ENCODE data around the gene NDUFS4.
A peak's percentile ranks its signal among the peaks of the same experiment; 100 is the strongest.
"Not testable (repeated sequence)": the region's sequence is repeated elsewhere in the genome, so short reads cannot be mapped to it uniquely, and the experiment has no call there.

The NDUFS4 gene

DNA sequence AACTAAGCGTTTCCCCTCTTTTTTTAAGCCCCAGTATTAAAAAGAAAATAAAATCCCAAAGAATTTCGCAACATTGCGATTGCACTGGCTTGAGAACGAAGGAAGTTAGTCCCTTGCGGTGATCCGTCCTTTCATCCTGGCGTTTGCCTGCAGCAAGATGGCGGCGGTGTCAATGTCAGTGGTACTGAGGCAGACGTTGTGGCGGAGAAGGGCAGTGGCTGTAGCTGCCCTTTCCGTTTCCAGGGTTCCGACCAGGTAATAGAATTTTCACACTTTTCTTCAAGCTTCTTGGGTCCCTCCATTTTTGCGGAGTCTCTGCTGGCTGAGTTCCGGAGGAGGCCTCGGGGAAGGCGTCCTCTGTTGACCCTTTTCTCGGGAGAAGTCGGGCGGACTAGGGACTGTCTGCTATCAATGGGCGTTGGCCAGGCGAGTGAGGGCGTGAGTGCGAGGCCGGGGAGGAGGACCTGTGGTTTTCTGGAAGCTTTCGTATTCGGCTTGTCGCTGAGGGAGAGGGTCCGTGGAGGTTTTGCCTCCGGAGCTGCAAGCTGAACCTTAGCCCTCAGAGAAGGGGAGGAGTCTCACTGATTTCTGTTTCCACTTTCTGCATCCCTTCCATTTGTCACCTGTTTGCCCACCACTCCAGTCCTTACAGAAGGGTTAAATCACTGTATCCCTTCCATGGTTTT is at the start of gene NDUFS4:
Gene NDUFS4, plus strand, starts transcription at position 134 of the 686 bp plus-strand sequence. Its CDS starts 24 bp downstream, at position 158.
- peak; percentile 61 for DNase-seq (ENCODE audit: low read depth)

DNA sequence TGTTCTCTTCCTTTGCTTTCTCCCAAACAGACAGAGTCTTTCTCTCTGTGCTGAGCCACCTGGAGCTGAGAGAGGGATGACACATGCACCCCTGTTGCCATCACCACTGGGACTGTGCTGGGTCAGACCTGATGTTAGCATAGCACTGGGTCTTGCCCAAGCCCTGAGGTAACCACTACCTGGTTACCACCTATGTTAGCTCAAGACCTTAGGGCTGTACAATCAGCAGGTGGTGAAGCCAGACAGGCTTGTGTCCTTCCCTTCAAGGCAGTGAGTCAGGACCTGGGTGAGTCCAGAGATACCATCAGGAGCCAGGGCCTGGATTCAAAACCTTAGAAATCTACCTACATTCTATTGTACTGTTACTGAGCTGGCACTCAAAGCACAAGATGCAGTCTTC is 47.9 kb upstream of the NDUFS4 start:
- DNase-seq (ENCODE audit: low read depth): no peak

DNA sequence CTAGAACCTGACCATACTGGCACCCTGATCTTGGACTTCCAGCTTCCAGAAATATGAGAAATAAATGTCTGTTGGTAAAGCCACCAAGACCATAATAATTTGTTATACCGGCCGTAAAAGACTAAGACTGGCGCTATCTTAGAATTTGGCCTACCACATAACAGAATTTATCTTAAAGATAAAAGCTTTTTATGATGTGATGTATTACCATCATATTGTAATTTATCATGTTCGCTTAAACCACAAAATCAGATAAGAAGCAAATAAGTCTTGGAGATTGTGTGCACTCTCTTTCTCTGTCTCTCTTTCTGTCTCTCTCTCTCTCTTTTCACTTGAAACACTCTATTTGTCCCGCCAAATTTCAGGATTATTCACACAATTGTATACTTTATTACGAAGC is 44.5 kb upstream of the NDUFS4 start:
- DNase-seq (ENCODE audit: low read depth): no peak

DNA sequence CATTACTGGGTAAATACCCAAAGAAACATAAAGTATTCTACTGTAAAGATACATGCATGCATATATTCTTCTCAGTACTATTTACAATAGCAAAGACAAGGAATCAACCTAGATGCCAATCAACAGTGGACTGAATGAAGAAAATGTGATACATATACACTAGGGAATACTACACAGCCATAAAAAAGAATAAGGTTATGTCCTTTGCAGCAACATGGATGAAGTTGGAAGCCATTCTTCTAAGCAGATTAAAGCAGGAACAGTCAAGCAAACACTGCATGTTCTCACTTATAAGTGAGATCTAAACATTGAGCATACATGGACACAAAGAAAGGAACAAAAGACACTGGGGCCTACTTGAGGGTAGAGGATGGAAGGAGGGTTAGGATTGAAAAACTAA is 39.6 kb upstream of the NDUFS4 start:
- DNase-seq (ENCODE audit: low read depth): no peak

DNA sequence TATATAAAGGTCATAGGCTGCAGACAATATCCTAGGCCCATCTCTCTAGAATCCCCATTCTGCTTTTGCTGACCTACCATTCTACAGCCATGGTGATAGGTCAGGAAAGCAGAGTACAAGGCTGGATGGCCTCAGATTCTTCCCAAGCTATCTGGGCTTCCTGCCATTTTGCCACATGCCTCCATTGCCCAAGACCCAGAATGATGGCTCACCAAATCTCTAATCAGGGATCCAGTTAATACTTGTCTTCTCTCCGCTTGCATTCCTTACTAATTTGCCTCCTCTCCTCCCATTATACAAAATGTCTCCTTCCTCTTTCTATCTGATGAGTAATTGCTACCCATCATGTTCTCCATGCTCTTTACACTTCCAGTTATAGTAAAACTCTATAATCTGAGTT is 22.7 kb upstream of the NDUFS4 start:
- DNase-seq (ENCODE audit: low read depth): no peak

- DNase-seq (ENCODE audit: low read depth): not testable (repeated sequence)
Observed at GRCh38 chr5:53540739-53541138, 19.7 kb upstream of the NDUFS4 start.

DNA sequence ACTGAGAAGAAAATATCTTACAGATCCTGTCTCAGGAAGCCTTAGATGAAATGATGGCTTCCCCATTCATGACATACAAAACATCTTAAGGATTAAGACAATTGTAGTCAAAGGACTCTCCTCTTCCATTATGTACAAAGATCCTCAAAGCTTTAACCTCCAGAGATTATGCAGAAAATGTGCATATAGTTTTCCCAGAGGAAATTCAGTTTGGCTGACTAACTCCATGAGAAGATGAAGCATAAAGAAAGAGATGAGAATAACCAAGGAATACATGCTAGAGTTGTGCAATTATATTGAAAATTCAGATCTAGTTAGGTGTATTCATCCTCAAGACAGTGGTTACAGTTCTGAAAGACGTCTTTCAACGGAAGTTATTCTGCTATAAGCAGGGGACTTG is 18.6 kb upstream of the NDUFS4 start:
- no peak for DNase-seq (ENCODE audit: low read depth)

GRCh38 chr5:53542926-53543325 is 17.5 kb upstream of the NDUFS4 start:
- DNase-seq (ENCODE audit: low read depth): no peak

DNA sequence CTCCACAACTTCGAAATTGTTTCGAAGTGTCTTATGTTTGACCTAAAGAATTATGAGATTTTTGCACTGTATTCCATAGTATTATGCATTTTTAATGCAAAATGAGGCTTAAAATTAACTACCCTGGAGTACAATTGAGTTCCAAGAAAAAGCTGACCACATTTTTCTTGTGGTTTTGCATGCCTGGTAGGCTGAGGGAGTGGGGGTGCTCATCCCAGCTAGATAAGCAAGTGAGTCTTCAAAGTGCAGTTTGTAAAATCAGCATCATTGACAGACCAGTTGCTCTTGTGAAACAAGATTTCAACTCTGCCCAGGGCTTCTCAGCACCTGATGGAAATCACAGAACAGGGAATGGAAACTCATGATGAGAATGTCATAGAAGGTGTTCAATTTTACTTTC is 17.0 kb upstream of the NDUFS4 start:
- no peak for DNase-seq (ENCODE audit: low read depth)

GRCh38 chr5:53545744-53546143 is 14.7 kb upstream of the NDUFS4 start:
- no peak for DNase-seq (ENCODE audit: low read depth)

DNA sequence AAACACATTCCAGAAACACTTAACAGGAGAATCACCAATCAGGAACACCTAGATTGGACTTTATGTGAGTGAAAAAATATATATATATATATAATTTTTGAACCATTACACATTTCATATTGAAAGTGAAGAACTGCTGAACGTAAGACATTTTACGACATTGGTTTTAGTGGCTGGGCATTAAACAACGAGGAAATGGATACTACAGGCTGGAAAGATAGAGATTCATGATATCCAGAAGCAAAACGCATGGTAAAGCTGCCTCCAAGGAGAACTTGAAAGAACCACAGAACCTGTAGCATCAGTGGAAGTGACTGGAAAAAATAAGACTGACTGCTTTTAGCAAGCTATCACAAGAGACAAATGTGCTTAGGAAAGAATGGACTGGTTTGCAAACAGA is 13.2 kb upstream of the NDUFS4 start:
- no peak for DNase-seq (ENCODE audit: low read depth)

DNA sequence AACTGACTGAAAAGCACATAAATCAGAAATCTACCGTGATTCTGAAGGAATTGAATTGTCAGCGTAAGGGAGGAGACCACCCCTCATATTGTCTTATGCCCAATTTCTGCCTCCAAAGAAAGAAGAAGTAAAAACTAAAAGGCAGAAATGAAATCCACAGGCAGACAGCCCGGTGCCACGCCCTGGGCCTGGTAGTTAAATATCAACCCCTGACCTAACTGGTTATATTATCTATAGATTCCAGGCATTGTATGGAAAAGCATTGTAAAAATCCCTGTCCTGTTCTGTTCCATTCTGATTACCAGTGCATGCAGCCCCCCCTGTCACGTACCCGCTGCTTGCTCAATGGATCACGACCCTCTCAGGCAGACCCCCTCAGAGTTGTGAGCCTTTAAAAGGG is 11.9 kb upstream of the NDUFS4 start:
- not testable (repeated sequence) for DNase-seq (ENCODE audit: low read depth)

DNA sequence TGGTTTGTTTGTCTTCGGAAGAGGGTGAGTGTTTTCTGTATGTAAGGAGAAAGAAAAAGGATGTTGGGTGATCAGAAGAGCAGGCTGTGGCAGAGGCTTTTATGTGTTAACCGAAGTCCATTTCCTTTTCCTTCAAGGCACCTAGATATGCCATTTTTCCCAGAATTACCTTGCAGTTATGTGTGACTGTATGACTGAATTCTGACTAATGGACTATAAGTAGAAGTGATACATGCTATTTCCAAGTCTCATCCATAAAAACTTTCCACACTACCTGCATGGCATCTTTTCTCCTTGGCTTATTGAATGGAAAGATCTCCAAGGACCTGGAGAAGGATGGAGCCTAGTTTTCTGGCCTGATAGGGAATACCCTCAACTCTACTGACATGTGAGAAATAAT is 10.6 kb upstream of the NDUFS4 start:
- no peak for DNase-seq (ENCODE audit: low read depth)

- DNase-seq (ENCODE audit: low read depth): no peak
Observed at GRCh38 chr5:53552561-53552960, 7.9 kb upstream of the NDUFS4 start.

DNA sequence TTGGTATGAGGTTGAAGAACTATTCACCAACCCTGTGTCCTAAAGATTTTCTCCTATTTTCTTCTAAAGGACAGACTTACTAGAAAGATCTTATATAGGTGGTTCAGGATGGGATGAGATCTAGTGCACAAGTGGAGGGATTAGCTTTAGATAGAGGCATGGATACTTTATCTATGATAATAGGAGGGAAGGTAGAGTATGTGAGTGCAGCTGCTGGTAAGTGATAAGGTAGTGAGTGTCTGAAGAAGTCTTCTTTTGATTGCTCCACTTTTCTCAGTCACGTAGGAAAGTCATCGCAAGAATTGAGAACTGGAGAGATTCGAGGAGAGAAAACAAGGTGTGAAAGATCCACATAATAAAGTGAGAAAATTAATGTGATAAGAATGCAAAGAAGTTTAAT is 6.0 kb upstream of the NDUFS4 start:
- DNase-seq (ENCODE audit: low read depth): no peak

- no peak for DNase-seq (ENCODE audit: low read depth)
Observed at GRCh38 chr5:53555160-53555559, 5.3 kb upstream of the NDUFS4 start.

DNA sequence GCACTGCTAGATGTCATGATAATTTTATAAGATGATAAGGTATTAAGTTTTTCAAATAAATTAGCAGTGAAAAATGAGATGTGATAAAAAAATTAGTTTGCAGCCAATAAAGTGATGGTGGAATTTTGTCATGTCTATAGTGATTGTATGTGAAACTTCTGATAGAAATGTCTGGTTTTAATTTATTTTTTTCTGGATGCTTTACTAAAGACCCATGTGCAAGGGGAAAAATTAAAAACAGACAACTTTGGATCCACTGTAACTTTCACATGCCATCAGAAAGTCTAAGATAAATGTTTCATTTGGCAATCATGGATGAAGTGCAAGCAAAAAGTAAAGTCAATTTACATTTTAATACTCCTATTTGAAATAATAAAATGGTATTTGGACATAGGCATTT is 4.4 kb upstream of the NDUFS4 start:
- no peak for DNase-seq (ENCODE audit: low read depth)

GRCh38 chr5:53557386-53557785 is 3.1 kb upstream of the NDUFS4 start:
- no peak for DNase-seq (ENCODE audit: low read depth)

DNA sequence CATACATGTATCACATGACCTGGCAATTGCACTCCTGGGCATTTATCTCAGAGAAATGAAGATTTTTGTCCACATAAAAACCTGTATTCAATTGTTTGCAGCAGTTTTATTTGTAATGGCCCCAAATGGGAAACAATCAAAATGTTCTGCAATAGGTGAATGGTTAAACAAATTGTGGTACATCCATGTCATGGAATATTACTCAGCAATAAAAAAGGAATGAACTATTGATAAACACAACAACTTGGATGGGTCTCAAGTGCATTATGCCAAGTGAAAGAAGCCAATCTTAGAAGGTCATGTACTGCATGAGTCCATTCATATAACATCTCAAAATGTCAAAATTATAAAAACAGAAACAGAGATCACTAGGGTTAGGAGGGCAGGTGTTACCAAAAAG is 1.5 kb upstream of the NDUFS4 start:
- DNase-seq (ENCODE audit: low read depth): no peak

GRCh38 chr5:53560028-53560427 is 411 bp upstream of the NDUFS4 start:
- DNase-seq (ENCODE audit: low read depth): no peak

GRCh38 chr5:53568401-53568800 is 8.0 kb downstream of the NDUFS4 start:
- DNase-seq (ENCODE audit: low read depth): no peak

- no peak for DNase-seq (ENCODE audit: low read depth)
Observed at GRCh38 chr5:53568871-53569270, 8.4 kb downstream of the NDUFS4 start.

GRCh38 chr5:53569453-53569852 is 9.0 kb downstream of the NDUFS4 start:
- no peak for DNase-seq (ENCODE audit: low read depth)

- DNase-seq (ENCODE audit: low read depth): no peak
Observed at GRCh38 chr5:53571403-53571802, 11.0 kb downstream of the NDUFS4 start.

DNA sequence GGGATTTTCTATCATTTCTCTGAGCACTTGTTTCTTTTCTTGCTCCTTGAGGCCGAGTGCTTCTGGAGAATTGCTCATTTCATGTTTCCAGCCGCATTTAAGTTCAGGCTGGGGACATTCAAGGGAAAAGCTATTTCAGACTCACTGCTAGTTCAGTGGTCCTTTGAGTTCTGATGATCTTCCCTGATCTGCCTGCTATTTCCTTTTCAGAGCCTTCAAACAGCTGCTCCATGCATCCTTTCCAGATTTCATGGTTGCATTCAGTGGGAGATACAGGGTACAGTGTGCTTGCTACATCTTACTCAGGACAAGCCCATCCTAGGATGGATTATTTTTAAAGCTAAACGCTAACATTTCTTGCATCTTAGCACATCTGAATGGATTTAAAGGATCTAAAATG is 14.7 kb downstream of the NDUFS4 start:
- DNase-seq (ENCODE audit: low read depth): no peak

All from stimulated activated CD8-positive, alpha-beta memory T cell treated with anti-CD3 and anti-CD28 coated beads, Interleukin-12 subunit alpha, Interleukin-12 subunit beta, amount 100 ng/mL, for 1 hour (primary cell).